Muscle layer of duodenum (tissue), 2 donors: Measurements from ENCODE around the gene SNAP47.

Source experiments
- H3K27ac ChIP-seq: one replicate; pipeline ENCODE4 v1.7.0; 2013; ENCODE audit warnings: mild to moderate bottlenecking, low read length
- H3K27me3 ChIP-seq: one replicate; pipeline ENCODE4 v1.7.0; 2013; ENCODE audit warnings: low read depth, mild to moderate bottlenecking, control low read depth, low read length
- H3K36me3 ChIP-seq, 2 donors: one replicate each; pipeline ENCODE4 v1.7.0; 2013; ENCODE audit warnings: low read length in 2 of 2, control low read depth in 1 of 2, mild to moderate bottlenecking in 1 of 2; ENCODE audit not compliant: insufficient read depth in 2 of 2, control insufficient read depth in 1 of 2
- H3K4me1 ChIP-seq, 2 donors: one replicate each; pipeline ENCODE4 v1.7.0; 2013; ENCODE audit warnings: low read length in 2 of 2, mild to moderate bottlenecking in 2 of 2, control low read depth in 1 of 2, moderate library complexity in 1 of 2; ENCODE audit not compliant: insufficient read depth in 2 of 2, control insufficient read depth in 1 of 2
- H3K4me3 ChIP-seq, 2 donors: one replicate each; pipeline ENCODE4 v1.7.0; 2013; ENCODE audit warnings: low read length in 2 of 2, low read depth in 1 of 2, mild to moderate bottlenecking in 1 of 2
- H3K9me3 ChIP-seq, 2 donors: one replicate each; pipeline ENCODE4 v1.7.0; 2013; ENCODE audit warnings: low read length in 2 of 2, control low read depth in 1 of 2, mild to moderate bottlenecking in 1 of 2; ENCODE audit not compliant: control insufficient read depth in 1 of 2
- donor health status: healthy.

The SNAP47 gene

GRCh38 chr1:227754958-227755357 lies 19.7 kb downstream of the SNAP47 start:
- peaks cover 2 to 3% of the 10 kb centered on the region in 2 donors for H3K36me3 ChIP-seq
- no peak overlapping the region for H3K27ac ChIP-seq
- no peaks in the 10 kb centered on the region for H3K9me3 ChIP-seq
- H3K4me1 ChIP-seq: peaks cover 3 to 45% of the 10 kb centered on the region in 2 donors
- H3K27me3 ChIP-seq: no peaks in the 10 kb centered on the region
- H3K4me3 ChIP-seq: no peak overlapping the region

GRCh38 chr1:227756172-227756959 lies 21.1 kb downstream of the SNAP47 start:
- no peak overlapping the region for H3K4me3 ChIP-seq
- H3K9me3 ChIP-seq: no peaks in the 10 kb centered on the region
- H3K27me3 ChIP-seq: no peaks in the 10 kb centered on the region
- H3K36me3 ChIP-seq: peaks cover 0 to 9% of the 10 kb centered on the region in 2 donors
- H3K4me1 ChIP-seq: peaks cover 3 to 45% of the 10 kb centered on the region in 2 donors
- H3K27ac ChIP-seq: no peak overlapping the region

DNA sequence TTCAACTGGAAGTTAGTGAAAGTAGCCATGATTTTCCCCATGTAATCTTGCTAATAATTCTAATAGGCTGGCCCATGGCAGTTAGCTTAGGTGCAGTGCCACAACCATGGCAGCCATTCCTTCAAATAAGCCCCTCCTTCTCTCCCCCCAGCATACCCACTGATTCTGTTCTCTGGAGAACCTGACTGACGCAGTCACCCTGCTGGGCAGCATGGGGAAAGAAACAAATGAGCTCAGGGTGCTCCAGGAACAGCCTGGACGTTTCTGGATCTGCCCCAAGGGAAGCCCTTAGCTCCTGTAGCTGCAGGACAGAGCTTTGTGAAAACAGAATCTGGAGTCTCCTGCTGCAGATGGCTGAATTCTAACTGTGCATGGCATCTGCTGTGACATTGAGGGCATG lies 22.5 kb downstream of the SNAP47 start:
- peaks cover 0 to 9% of the 10 kb centered on the region in 2 donors for H3K36me3 ChIP-seq
- peaks cover 3 to 52% of the 10 kb centered on the region in 2 donors for H3K4me1 ChIP-seq
- H3K27ac ChIP-seq: no peak overlapping the region
- H3K4me3 ChIP-seq: no peak overlapping the region
- H3K27me3 ChIP-seq: no peaks in the 10 kb centered on the region
- H3K9me3 ChIP-seq: no peaks in the 10 kb centered on the region

DNA sequence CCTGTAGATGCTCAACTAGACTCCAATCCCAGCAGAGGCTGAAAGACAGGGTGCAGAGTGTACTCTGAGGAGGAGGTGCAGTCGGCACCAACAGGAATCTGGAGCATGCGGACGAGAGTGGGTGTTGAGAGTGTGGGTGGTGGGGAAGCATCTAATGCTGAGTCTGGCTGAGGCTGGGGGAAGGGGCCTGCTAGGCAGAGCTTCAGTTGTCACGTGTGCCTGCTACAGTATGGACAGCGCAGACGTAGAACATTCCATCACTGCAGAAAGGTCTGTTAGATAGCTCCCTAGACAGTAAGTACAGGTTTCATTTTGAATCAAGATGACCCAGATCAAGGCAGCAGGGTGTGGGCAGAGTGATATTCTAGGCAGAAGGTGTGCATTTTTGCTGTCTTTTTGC lies 23.1 kb downstream of the SNAP47 start:
- Histone ChIP-seq H3K4me3 (no peak overlapping the region), H3K4me1 (peaks cover 3 to 53% of the 10 kb centered on the region in 2 donors), H3K9me3 (no peaks in the 10 kb centered on the region), H3K27me3 (no peaks in the 10 kb centered on the region), H3K36me3 (peaks cover 0 to 9% of the 10 kb centered on the region in 2 donors), H3K27ac (peak overlapping the region; percentile 62)

- Histone ChIP-seq H3K27ac (peak overlapping the region; percentile 81), H3K9me3 (no peaks in the 10 kb centered on the region), H3K36me3 (peaks cover 0 to 9% of the 10 kb centered on the region in 2 donors), H3K27me3 (no peaks in the 10 kb centered on the region), H3K4me1 (peaks cover 0 to 46% of the 10 kb centered on the region in 2 donors), H3K4me3 (no peak overlapping the region)
Measured at GRCh38 chr1:227759341-227760300, 24.4 kb downstream of the SNAP47 start.

GRCh38 chr1:227760377-227760776 lies 25.1 kb downstream of the SNAP47 start:
- no peaks in the 10 kb centered on the region for H3K9me3 ChIP-seq
- peaks cover 0 to 45% of the 10 kb centered on the region in 2 donors for H3K4me1 ChIP-seq
- H3K4me3 ChIP-seq: no peak overlapping the region
- peak overlapping the region; percentile 81 for H3K27ac ChIP-seq
- peaks cover 0 to 9% of the 10 kb centered on the region in 2 donors for H3K36me3 ChIP-seq
- no peaks in the 10 kb centered on the region for H3K27me3 ChIP-seq

- Histone ChIP-seq H3K4me3 (no peak overlapping the region), H3K27ac (no peak overlapping the region), H3K27me3 (no peaks in the 10 kb centered on the region), H3K9me3 (no peaks in the 10 kb centered on the region), H3K4me1 (peaks cover 0 to 45% of the 10 kb centered on the region in 2 donors), H3K36me3 (peaks cover 0 to 11% of the 10 kb centered on the region in 2 donors)
Measured at GRCh38 chr1:227761621-227762230, 26.5 kb downstream of the SNAP47 start.

- Histone ChIP-seq H3K4me1 (peaks cover 0 to 45% of the 10 kb centered on the region in 2 donors), H3K27me3 (no peaks in the 10 kb centered on the region), H3K4me3 (no peak overlapping the region), H3K27ac (no peak overlapping the region), H3K9me3 (no peaks in the 10 kb centered on the region), H3K36me3 (peaks cover 5 to 17% of the 10 kb centered on the region in 2 donors)
Measured at GRCh38 chr1:227762231-227762911, 27.1 kb downstream of the SNAP47 start.

- H3K27me3 ChIP-seq: no peaks in the 10 kb centered on the region
- no peak overlapping the region for H3K4me3 ChIP-seq
- H3K4me1 ChIP-seq: peaks cover 0 to 38% of the 10 kb centered on the region in 2 donors
- no peak overlapping the region for H3K27ac ChIP-seq
- no peaks in the 10 kb centered on the region for H3K9me3 ChIP-seq
- H3K36me3 ChIP-seq: peaks cover 9 to 28% of the 10 kb centered on the region in 2 donors
Measured at GRCh38 chr1:227763246-227764018, 28.2 kb downstream of the SNAP47 start.

DNA sequence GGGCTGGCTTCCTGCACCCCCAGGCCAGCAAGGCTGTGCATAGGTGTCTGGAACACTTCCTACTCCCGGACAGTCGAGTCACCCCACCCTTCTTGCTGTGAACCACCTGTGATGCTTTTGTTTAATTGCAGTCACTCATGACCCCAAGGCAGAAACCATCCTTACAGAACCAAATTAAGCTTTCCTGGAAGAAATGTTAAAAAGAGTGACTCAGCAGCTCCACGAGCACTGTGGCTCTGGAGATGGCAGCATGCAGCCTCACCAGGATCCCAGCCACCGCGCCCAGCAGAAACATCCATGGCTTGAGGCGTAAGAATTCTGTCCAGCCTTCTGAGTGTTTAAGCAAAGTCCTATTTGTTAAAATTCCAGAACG lies 28.8 kb downstream of the SNAP47 start:
- Histone ChIP-seq H3K4me1 (peaks cover 0 to 32% of the 10 kb centered on the region in 2 donors), H3K27ac (no peak overlapping the region), H3K36me3 (peaks cover 9 to 33% of the 10 kb centered on the region in 2 donors)

More for the DNA sequence above, 28.8 kb downstream of the SNAP47 start:
- H3K9me3 ChIP-seq: no peaks in the 10 kb centered on the region
- no peaks in the 10 kb centered on the region for H3K27me3 ChIP-seq
- no peak overlapping the region for H3K4me3 ChIP-seq
